ENCODE measurements around the gene ASB2.

Gene ASB2

DNA sequence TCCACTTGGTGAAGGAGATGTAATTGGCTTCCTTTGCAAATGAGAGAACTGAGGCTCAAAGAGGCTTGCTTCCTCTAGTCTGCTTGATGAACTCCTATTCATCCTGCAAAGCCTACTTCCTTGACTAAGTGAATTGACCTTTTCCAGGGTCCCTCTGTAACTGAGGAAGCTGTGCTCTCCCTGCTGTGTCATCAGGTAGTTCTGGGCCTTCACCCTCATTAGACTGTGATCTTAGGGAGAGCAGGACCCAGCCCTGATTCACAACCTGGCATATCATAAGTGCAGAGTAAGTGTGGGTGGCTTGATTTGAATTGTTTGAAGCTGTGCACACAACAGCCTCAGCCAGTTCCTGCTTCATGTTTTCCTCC lies 16.3 kb downstream of the ASB2 start:
- DNase-seq: no peak

DNA sequence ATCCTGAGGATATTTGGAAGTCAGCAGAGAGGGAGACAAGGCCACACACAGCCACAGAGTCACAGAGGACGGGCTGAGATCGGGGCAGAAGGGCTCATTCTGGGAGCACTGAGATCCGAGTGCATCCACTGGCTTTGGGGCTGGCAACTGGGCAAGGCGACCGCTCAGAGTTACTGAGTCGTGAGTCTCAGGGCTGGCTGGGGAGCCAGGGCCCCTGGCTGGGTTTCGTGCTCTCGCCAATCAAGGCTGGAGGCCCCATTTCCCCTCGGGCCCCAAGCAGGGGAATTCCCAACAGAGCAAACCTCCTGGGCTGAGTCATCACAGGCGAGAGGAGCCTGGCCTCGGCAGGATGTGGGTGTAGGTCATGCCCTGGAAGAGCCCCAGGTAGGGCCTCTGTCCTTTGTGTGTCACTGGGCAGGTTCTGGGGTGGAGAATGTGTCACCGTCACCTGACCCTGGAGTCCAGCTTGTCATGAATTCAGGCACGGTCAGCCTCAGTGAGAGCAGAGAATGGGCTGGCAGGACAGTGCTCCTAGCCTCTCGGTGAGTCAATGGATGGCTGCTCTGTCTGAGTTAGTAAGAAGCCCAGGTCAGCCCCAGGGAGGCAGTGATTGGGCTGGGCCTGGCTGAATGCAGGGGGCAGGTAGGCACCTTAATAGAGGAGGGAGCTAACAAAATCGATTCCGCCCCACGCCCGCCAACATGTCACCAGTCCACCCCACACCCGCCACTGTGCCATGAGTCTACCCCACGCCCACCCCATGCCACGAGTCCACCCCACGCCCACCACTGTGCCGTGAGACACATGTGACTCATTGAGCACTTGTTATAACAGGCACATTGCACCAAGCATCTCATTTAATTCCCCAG lies 16.9 kb downstream of the ASB2 start:
- peak; percentile 92 for DNase-seq

DNA sequence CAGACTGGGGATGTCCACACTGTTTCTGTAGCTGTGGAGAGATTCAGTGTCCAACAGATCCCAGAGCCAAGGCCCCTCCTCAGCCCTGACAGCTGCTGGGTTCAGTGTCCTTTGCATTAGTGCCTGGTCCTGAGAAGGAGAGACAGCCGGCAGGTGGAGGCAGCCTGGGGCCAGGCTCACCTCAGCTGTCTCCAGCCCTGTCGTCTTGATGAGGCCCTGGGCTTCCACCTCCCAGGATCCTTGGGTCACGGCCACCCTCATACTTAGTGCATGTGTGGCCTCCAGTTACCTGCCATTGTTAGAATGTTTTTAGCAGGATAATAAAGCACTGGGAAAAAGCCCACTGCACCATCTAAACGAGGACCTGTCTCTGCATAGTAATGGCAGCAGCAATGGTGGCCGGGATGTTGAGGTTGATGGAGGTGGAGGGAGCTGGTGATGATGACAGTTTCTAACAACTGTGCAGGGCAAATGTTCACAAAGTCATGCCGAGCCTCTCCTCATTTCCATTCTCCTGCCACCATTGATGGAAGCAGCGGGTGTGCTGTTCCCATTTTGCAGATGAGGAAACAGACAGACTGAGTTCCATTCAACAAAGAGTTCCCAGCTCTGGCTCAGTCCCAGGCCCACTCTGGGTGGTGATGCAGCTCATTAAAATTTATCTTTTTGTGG lies 17.7 kb downstream of the ASB2 start:
- no peak for DNase-seq

DNA sequence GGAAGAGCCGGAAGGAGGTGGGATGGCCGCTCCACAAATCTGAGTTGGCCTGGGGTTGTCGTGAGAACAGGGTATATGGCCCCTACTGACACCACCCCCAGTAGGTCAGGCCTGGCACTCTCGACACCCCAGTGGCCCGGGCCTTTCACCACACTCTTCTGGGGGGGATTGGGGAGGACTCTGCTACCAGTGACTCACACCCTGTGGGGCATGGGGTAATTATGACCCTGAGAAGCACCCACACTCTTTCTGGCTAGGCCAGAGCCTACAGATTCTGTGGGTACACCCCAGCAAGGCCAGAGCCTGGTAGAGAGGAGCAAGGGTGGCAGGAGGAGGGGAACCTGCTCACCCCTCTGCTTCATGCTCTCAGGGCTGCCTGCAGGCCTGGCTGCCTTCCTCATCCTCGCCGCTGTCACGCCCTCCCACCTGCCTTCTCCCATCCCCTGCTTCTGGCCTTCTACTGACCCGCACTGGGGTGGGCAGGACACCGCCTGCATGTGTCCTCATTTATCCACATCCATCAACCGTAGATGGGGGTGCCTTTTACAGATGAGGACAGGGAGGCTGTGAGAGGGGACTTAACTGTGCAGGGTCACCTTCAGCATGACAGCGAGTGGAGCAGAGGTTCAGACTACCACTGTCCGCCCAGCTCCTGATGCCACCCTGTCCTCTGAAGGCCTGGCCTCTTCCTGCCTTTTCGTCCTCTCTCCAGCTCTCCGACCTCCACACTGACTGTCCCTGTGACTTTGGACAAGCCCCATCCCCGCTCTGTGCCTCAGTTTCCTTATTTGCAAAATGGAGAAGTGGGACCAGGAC lies 18.4 kb downstream of the ASB2 start:
- DNase-seq: no peak

DNA sequence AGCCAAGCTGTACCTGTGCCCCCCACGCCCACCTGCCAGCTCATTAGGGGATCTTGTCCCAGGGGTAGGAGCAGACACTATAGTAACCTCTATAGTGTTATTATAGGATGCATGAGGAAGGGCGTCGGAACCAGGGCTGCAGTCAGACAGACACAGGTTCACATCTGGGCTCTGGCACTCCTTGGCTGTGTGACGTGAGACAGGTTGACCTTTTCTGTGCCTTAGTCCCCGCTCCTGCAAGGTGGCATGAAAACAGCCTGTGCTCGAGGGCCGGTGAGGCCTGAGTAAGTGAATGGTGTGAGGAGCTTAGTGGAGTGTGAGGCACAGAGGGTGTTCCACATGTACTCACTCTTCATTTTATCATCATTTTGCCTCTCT lies 19.0 kb downstream of the ASB2 start:
- DNase-seq: no peak

DNA sequence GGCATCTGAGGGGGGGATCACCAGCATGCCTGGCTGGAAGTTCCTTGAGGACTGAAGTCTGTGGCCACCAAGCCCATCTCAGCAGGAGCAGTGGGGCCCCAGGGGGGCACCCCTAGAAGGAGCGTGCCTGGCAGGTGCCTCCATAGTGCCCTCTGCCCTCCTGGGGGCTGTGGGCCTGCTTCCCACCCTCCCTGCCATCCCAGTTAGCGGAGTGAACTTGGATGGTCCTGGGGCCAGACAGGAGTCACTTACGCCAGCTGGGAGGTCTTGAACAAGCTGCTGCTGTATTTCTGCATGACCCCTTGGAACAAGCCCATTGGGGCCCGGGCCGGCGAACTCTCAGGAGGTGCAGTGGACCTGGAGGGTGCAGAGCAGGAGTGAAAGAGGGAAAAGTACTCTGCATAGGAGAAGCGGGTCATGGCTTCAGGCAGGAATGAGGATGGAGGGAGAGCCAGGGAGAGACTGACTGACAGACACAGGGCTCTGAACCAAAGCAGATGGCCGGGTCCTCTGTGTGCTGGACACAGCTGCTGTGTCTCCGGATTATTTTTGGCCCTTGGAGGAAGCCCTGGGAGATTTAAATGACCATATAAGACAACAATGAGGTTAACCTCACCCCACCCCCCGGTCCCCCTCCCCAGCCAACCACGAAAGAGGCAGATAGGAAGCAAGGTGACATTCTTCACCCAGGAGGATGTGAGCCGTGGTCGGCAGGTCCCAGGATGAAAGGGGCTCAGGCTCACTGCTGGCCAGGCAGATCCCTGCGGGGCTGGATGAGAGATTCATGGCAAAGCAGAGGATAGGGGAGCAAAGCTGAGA lies 19.6 kb downstream of the ASB2 start:
- peak; percentile 16 for DNase-seq

DNA sequence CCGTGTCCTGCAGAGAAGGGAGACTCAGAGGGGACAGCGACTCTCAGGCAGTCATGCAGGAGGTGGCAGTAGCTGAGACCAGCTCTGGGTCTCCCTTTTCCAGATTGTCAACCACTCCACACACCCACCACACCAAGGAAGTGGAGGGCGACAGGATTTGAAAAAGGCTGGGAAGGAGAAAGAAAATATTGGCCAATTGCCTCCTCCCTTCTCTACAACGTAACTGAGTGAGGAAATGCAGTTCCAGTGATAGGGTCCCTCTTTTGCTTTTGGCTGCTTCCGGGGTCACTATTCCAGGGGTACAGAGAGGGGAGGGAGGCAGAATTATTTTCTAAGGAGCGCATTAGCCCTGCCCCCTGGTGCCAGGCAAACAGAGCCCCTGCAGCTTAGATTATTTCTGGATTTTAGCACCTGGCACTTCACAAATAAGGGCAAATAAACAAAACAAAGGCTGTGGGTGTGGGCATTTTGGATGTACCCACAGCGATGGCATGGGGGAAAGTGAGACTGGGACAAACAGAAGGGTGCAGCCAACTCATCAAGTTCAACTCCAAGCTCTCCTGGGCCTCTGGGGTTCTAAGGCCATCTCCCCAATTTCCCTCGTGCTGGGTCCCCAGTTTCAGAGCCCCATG lies 20.4 kb downstream of the ASB2 start:
- DNase-seq: no peak

DNA sequence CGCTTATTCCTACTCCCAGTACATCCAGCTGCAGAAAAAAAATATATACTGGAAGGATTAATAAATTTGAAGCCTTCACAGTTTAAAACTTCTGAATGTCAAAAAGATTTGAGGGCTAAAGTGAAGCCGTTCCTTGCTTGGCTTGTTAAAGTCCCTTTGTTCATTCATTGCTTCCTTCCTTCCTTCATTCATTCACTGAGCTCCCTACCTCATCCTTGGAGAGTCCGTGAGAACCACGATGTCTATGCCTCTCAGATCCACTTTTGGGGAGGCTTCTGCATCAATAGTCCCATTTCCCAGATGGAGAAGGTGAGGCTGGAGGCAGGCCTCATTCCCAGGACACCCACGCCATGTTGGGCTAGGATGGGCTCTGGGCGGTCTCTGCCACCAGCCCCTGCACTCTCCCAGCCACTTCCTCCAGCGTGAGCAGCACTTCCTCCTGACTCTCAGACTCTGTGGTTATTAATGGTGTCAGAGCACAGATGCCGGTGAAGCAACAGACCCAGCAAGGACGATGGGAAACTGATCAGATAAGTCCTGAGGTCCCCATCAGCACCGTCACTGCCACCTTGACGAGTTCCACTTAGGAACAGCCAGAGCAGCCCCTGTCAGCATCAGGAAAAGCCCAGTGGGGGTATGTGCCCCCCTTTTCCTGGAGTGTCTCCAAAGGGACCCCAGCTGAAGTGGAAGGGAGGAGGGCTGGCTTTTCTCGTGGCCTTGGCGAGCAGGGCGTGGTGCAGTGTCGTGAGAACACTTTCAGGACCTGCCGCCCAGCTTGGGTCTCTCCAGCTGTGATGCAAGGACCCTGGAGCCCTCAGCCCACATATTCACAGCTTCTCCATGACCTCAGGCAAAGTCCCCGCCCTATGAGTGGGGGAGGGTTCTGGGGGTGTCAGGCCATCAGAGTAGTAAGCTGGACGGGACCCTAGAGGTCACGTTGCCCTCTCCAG lies 21.2 kb downstream of the ASB2 start:
- DNase-seq: peak; percentile 65

DNA sequence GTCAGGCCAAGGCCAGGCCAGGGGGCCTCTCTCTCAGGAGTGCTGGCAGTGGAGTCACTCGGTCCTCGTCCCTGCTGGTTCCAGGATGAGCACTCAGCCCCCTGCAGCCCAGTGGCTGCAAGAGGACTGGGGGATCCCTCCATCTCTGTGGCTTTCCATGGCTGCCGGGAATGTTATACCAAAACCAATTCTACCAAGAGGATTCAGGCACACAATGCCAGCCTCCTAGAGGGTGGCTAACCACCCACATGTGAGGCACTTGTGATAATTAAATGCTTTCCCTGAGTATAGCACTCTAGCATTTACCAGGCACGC lies 21.9 kb downstream of the ASB2 start:
- DNase-seq: no peak

DNA sequence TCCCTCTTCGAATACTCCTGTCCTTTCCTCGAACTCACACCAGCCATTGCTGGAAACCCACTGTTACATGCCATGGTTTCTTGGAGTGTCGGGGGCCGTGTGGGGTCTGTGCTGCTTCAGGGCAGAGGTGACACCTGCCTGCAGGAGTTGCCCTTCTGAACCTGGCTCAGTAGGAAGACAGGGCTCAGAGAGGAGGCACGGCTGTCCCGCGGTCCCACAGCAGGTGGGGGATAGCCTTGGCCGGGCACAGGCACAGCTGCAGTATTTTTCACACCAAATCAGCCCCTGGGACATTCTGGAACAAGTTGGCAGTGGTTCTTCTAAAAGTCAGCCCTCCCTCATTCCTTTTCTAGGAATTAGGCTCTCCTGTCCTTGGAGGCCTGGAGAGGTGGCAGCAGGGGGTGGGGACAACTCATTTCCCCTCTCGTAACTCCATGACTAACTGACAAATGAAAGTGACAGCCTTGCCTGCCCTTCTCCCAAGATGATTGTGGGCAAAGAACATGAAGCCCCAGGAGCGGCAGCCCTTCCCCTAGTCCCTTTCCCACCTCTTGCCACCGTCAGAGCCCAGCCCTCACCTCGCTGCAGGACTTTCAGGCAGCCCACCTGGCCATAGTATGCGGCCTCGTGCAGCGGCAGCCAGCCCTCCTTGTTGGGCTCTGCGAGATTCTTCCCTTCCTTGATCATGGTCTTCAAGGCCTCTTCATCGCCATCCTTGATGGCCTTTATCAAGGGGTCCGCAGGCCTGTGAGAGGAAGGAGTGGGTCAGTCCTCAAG lies 22.4 kb downstream of the ASB2 start:
- DNase-seq: no peak

DNA sequence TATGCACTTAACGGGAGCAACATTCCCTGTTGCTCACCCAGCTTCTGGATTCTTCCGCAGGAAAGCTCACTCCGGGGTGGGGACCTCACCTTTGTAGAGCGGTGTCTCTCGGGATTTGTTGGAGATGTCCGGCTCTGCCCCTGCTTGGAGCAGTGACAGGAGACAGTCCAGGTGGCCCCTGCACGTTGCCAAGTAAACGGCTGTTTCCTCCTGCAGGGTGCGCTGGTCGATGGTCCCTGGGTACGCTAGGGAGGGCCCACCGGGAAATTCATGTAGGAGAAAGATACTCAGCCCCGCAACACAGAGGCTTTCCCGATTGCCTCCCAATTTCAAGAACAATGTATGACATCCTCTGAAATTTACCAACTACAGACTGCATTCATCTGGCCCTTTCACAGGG lies 23.1 kb downstream of the ASB2 start:
- no peak for DNase-seq

DNA sequence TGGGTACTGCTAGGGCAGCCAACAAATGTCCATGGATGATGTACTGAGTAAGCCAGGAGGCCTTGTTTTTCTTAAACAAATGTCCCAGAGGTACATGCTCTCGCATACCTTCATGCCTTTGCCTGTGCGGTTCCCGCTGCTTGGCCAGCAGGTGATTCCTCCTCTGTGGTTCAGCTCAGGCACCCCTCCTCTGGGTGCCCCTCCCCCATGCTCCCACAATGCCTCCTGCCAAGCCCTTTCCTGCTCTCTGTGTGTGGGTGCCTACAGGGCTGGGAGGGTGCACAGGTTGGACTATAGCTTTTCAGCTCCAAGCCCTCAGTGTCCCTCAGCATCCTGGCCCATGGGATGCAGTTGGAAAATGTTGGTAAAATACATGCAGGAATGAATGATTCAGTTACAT lies 23.5 kb downstream of the ASB2 start:
- no peak for DNase-seq

DNA sequence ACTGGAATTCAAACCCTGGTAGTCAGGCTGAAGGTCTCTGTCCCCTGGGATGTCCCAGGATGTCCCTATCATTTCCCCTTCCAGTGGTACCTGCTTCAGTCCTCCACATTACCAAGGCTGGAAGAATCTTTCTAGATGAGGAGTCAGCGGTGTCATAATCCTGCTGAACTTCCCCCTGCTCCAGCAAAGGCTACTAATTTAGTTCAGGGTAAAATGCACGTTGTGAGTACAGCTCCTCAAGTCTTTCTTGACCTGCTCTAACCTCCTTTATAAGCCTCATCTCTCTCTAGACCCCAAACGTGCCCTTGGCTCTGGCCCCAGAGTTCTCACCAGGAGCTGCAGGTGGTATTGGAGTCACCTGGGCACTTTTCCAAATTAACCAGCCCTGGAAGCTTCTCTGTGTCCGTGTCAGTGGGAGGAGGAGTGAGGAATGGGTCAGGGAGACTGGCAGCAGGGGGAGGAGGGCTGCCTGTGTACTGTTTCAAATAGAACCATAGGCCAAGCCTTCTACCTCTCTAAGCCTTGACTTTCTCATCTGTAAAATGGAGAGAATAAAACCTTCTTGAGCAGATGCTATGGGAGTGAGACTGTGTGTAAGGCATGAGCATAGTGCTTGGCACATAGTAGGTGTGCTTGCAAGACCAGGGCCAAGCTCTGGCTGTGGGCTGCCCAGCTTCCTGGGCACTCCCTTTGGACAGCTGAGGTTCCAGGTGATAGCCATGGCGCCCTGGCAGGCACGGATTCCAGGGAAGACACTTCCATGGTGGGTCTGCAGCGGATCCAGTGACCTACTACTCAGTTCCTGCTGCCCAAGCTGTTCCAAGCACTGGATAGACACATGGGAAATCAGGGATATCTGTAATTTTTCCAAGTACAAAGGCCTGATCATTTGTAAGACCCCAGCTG lies 24.5 kb downstream of the ASB2 start:
- DNase-seq: no peak

DNA sequence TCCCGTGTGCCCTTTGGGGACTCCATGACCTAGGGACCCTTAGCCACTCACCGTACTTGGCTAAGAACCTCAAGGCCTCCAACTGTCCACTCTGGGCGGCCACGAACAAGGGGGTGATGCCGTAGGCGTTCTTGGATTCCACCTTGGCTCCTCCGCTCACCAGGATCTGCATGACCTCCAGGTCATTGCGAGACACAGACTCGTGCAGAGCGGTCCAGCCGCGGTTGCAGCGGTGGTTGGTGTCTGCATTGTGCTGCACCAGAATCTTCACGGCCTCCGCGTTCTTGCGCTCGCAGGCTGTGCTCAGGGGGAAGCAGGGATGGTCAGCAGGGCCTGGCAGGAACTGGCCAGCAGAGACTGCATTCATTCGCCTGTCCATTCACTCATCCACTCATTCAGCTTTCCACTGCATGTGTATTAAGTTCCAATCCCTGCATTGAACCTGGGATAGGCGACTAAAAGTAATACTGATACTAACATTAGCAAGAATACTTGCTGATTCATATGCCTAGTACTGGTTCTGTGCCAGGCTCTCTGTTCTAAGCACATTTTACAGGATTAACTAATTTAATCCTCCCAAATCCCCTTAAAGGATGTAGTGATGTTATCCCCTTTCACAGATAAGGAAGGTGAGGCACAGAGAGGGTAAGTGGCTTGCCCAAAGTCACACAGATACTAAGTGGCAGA lies 25.3 kb downstream of the ASB2 start:
- no peak for DNase-seq

DNA sequence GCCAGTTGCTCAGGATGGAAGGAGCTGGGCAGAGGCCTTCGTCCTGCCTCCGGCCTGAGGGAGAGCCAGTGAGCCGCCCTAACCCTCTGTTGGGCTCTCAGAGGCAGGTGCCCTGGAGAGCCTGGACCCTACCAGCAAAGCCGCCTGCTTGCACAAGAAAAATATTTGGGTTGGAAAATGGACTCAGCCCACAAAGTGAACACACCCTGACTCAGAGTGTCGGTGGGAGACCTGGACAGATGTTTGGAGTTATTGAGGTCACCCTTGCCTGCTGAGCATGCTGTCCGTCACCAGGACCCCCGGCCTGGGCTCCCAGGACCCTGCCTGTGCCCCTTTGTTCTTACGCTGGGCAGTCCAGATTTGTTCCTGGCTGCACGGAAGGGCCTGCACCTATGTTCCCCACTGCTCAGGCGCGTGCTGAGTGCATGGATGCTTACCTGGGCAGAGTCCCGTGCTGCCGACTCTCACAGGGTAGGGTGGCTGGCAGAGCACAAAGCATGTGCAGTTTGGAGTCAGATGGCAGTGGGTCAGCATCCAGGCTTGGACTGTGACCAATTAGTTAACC lies 26.8 kb downstream of the ASB2 start:
- DNase-seq: no peak

DNA sequence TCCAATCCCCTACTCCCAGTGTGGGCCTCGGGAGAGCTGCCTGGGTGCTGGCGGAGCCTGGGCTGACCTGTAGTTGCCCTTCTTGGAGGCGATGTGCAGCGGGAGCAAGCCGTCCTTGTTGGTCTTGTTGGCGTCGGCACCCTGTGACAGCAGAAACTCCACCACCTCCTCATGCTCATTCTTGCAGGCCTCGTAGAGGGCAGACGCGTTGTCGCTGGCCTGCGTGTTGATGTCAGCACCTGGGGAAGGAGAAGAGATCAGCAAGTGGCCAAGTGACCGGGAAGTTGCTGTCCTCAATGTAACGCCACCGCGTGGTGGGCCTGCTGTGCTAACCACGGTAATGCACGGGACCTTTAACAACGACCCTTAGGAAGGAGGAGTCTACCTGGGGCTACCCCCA lies 29.1 kb downstream of the ASB2 start:
- no peak for DNase-seq

DNA sequence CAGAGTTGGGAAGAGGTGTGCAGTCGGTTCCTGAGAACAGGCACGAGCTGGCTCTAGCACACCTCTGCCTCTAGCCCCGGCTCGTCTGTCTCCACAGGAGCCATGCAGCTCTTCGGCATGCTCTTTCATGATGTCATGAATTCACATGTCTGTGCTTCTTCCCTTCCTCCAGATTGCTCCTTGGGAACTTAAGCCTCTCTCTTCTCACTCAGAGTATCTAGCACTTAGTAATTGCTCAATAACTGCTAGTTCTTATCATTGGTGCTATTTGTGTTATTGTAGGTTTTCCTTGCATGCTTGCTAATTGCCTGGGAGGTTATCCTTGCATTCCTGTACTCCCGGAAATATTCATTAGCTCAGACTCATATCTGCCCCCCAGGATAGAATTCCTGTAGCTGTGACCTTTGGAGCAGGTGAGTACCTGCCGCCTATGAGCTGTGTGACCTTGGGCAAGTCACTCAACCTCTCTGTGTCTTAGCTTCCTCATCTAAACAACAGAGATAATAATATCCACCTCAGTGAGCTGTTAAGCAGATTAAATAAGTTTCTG lies 29.8 kb downstream of the ASB2 start:
- no peak for DNase-seq

DNA sequence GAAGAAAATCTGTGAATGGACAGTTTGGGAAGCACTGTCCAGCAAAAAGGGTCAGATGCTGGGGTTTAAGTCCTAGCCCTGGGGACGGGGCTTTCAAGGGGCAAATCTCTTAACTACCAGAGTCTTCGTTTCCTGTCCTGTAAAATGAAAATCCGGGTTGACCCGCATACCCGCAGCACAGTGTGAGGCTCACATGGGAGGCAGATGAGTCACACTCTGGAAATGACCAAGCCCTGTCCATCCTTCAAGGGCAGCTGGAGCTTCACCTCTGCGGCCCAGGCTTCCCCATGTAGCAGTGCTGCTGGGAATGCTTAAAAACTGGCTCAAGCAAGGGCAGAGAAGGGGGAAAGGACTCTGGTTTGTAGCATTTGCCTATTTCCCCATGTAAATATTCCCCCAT lies 30.3 kb downstream of the ASB2 start:
- DNase-seq: no peak

Data from central memory CD4-positive, alpha-beta T cell (primary cell).